H1 (cell line): ENCODE data around the gene CALML5. TPM values are rescaled to one million over a fixed set of nuclear protein-coding genes. Genes with fewer than 3 reads are reported as not detected.

Experiments
- CTCF ChIA-PET: fragments of 300-600 bp; sonication (Branson Sonifier 250); formaldehyde crosslinking; loops from one replicate; lab custom pipeline; 2021; ENCODE audit not compliant: partially characterized antibody; lab: Charles Lee
- POLR2A ChIA-PET: fragments of 300-600 bp; sonication (Branson Sonifier 250); formaldehyde crosslinking; loops from one replicate; lab custom pipeline; 2021; ENCODE audit warnings: inconsistent platforms; ENCODE audit not compliant: partially characterized antibody; lab: Charles Lee
- DNase-seq, 2 experiments: peaks; one replicate each; pipeline versions ENCODE4 v3.0.0 to v3.0.0-alpha.2; 2010 to 2022; ENCODE audit warnings: low spot score in 2 of 2, low read depth in 1 of 2, mixed read lengths in 1 of 2
- FAIRE-seq: peaks from 2 replicates; lab custom pipeline; 2011; peaks lifted over from hg19 to GRCh38; lab: Jason Lieb, UNC
- H2AFZ ChIP-seq: 2 replicates; pipeline ENCODE4 v1.8.1; 2012; ENCODE audit warnings: low read length, inconsistent platforms
- H2AK5ac ChIP-seq: 2 replicates; pipeline ENCODE4 v1.6.1; 2013; ENCODE audit warnings: low read depth, low read length
- H2BK120ac ChIP-seq: replicated peaks from 2 replicates; pipeline ENCODE3; 2013; ENCODE audit warnings: low read depth, low read length, inconsistent platforms
- H2BK12ac ChIP-seq: 2 replicates; pipeline ENCODE4 v1.6.1; 2013; ENCODE audit warnings: low read depth, low read length
- H2BK15ac ChIP-seq: 2 replicates; pipeline ENCODE4 v1.6.1; 2013; ENCODE audit warnings: low read length
- H2BK20ac ChIP-seq: 2 replicates; pipeline ENCODE4 v1.6.1; 2013; ENCODE audit warnings: low read length
- H2BK5ac ChIP-seq: 2 replicates; pipeline ENCODE4 v1.6.1; 2013; ENCODE audit warnings: low read depth, low read length
- H3K14ac ChIP-seq: 2 replicates; pipeline ENCODE4 v1.6.1; 2013; ENCODE audit warnings: inconsistent platforms; ENCODE audit not compliant: insufficient read length
- H3K18ac ChIP-seq: 2 replicates; pipeline ENCODE4 v1.6.1; 2013; ENCODE audit warnings: low read length; ENCODE audit errors: extremely low read depth
- H3K23ac ChIP-seq: 2 replicates; pipeline ENCODE4 v1.6.1; 2013; ENCODE audit warnings: inconsistent platforms; ENCODE audit not compliant: insufficient read length
- H3K23me2 ChIP-seq: 2 replicates; pipeline ENCODE4 v1.6.1; 2013; ENCODE audit warnings: low read depth, low read length
- H3K27ac ChIP-seq: 2 replicates; pipeline ENCODE4 v1.6.1; 2011; ENCODE audit warnings: low read depth, low read length, inconsistent platforms
- H3K27me3 ChIP-seq, 4 experiments: replicated peaks in 1 of 4; 1 replicate in 1 of 4; 2 replicates in 3 of 4; pipeline versions ENCODE4 v1.6.1 to v1.8.1; 2011 to 2013; ENCODE audit warnings: low read length in 3 of 4, mild to moderate bottlenecking in 3 of 4, inconsistent platforms in 2 of 4, mixed read lengths in 2 of 4, moderate library complexity in 1 of 4; ENCODE audit not compliant: control insufficient read depth in 3 of 4, insufficient read depth in 3 of 4; ENCODE audit errors: extremely low read depth in 1 of 4
- H3K36me3 ChIP-seq, 4 experiments: 2 replicates each; pipeline versions ENCODE4 v1.6.1 to v1.8.1; 2011 to 2013; ENCODE audit warnings: mild to moderate bottlenecking in 4 of 4, low read length in 3 of 4, moderate library complexity in 2 of 4, control low read depth in 1 of 4, inconsistent platforms in 1 of 4; ENCODE audit not compliant: insufficient read depth in 4 of 4, control insufficient read depth in 2 of 4
- H3K4ac ChIP-seq: replicated peaks from 2 replicates; pipeline ENCODE3; 2013; ENCODE audit warnings: low read length, low read depth, mixed read lengths, inconsistent platforms; ENCODE audit not compliant: insufficient read length
- H3K4me1 ChIP-seq, 4 experiments: replicated peaks in 1 of 4; 1 replicate in 1 of 4; 2 replicates in 3 of 4; pipeline versions ENCODE4 v1.6.1 to v1.8.1; 2011 to 2013; ENCODE audit warnings: low read length in 3 of 4, inconsistent platforms in 2 of 4, mixed read lengths in 1 of 4; ENCODE audit not compliant: insufficient read depth in 4 of 4, control insufficient read depth in 3 of 4
- H3K4me2 ChIP-seq, 2 experiments: 2 replicates each; pipeline versions ENCODE4 v1.6.1 to v1.8.1; 2011 to 2013; ENCODE audit warnings: low read depth in 2 of 2, low read length in 2 of 2, control low read depth in 1 of 2, inconsistent platforms in 1 of 2, mild to moderate bottlenecking in 1 of 2; ENCODE audit not compliant: insufficient read depth in 1 of 2
- H3K4me3 ChIP-seq, 4 experiments: fragments of 200-600, 300-600 bp in 1 of 4; sonication (generic), shearing (Covaris generic), sonication (Bioruptor Twin) in 1 of 4; 2 replicates each; pipeline versions ENCODE4 v1.5.1 to v1.8.1; 2011 to 2016; ENCODE audit warnings: low read length in 4 of 4, low read depth in 3 of 4, control low read depth in 2 of 4, inconsistent platforms in 2 of 4, mild to moderate bottlenecking in 2 of 4, mixed read lengths in 1 of 4, moderate library complexity in 1 of 4; ENCODE audit not compliant: insufficient read depth in 2 of 4; ENCODE audit errors: extremely low read depth in 1 of 4
- H3K56ac ChIP-seq: replicated peaks from 2 replicates; pipeline ENCODE3; 2013; ENCODE audit warnings: low read depth, mild to moderate bottlenecking, mixed read lengths, low read length, inconsistent platforms; ENCODE audit not compliant: insufficient read length
- H3K79me1 ChIP-seq: 2 replicates; pipeline ENCODE4 v1.6.1; 2013; ENCODE audit warnings: low read depth, low read length, control low read depth
- H3K79me2 ChIP-seq, 2 experiments: 2 replicates each; pipeline versions ENCODE4 v1.6.1 to v1.8.1; 2012 to 2013; ENCODE audit warnings: low read length in 2 of 2, mild to moderate bottlenecking in 2 of 2, inconsistent platforms in 1 of 2; ENCODE audit not compliant: insufficient read depth in 2 of 2, control insufficient read depth in 1 of 2
- H3K9ac ChIP-seq, 4 experiments: replicated peaks in 1 of 4; 1 replicate in 1 of 4; 2 replicates in 3 of 4; pipeline versions ENCODE4 v1.6.1 to v1.8.1; 2011 to 2013; ENCODE audit warnings: low read depth in 3 of 4, low read length in 3 of 4, control low read depth in 2 of 4, mild to moderate bottlenecking in 2 of 4, moderate library complexity in 2 of 4, inconsistent platforms in 1 of 4; ENCODE audit errors: extremely low read depth in 1 of 4
- H3K9me3 ChIP-seq, 2 experiments: 2 replicates each; pipeline versions ENCODE4 v1.6.1 to v1.8.1; 2012 to 2013; ENCODE audit warnings: mild to moderate bottlenecking in 2 of 2, moderate library complexity in 2 of 2, control low read depth in 1 of 2, inconsistent platforms in 1 of 2, low read depth in 1 of 2, low read length in 1 of 2, mixed read lengths in 1 of 2; ENCODE audit not compliant: insufficient read depth in 2 of 2
- H4K20me1 ChIP-seq, 2 experiments: replicated peaks in 1 of 2; 2 replicates each; pipeline versions ENCODE3 to v1.8.1; 2011 to 2013; ENCODE audit warnings: inconsistent platforms in 2 of 2, low read length in 2 of 2, mild to moderate bottlenecking in 1 of 2; ENCODE audit not compliant: insufficient read depth in 2 of 2, control insufficient read depth in 1 of 2
- H4K5ac ChIP-seq: 2 replicates; pipeline ENCODE4 v1.6.1; 2013; ENCODE audit warnings: low read length, low read depth, mixed read lengths, inconsistent platforms; ENCODE audit not compliant: insufficient read length
- H4K8ac ChIP-seq: 2 replicates; pipeline ENCODE4 v1.8.0; 2013; ENCODE audit warnings: mild to moderate bottlenecking, moderate library complexity, low read length, inconsistent platforms; ENCODE audit not compliant: insufficient read depth; ENCODE audit errors: extremely low read depth
- H4K91ac ChIP-seq: replicated peaks from 2 replicates; pipeline ENCODE3; 2013; ENCODE audit warnings: low read length, mixed read lengths, inconsistent platforms; ENCODE audit not compliant: insufficient read length
- CTCF ChIP-seq, 3 experiments: IDR thresholded peaks; 1 replicate in 2 of 3; 2 replicates in 1 of 3; pipeline versions ENCODE4 v1.5.1 to v1.6.1; 2011; ENCODE audit warnings: low read length in 3 of 3, mild to moderate bottlenecking in 3 of 3, inconsistent platforms in 2 of 3, low read depth in 1 of 3, moderate library complexity in 1 of 3; ENCODE audit not compliant: insufficient read depth in 1 of 3; ENCODE audit errors: control extremely low read depth in 1 of 3
- FOSL1 ChIP-seq: IDR thresholded peaks from 2 replicates; pipeline ENCODE4 v1.6.1; 2011; ENCODE audit warnings: mild to moderate bottlenecking, low read depth, low read length, moderate library complexity; ENCODE audit not compliant: insufficient read depth
- MAFK ChIP-seq: IDR thresholded peaks from 2 replicates; pipeline ENCODE4 v1.6.1; 2012; ENCODE audit warnings: low read depth, mild to moderate bottlenecking, improper control_type of control experiment, low read length
- POU5F1 ChIP-seq: IDR thresholded peaks from 2 replicates; pipeline ENCODE4 v1.6.1; 2011; ENCODE audit warnings: low read depth, mild to moderate bottlenecking, low read length, moderate library complexity
- WGBS, 2 experiments: shearing (Covaris generic) in 1 of 2; methylation state at CpG; one replicate each; pipeline versions ENCODE4 v1.1.6 to v1.1.7; 2013 to 2015; ENCODE audit warnings: low lambda C conversion rate in 2 of 2, mixed read lengths in 2 of 2, inconsistent platforms in 1 of 2, low coverage in 1 of 2, missing lambda C conversion rate in 1 of 2; ENCODE audit not compliant: insufficient replicate concordance in 2 of 2, insufficient coverage in 1 of 2, insufficient read length in 1 of 2; ENCODE audit errors: extremely low coverage in 1 of 2, missing lambda C conversion rate in 1 of 2; 5-methylcytosine and 5-hydroxymethylcytosine counted together
- polyA plus RNA-seq, 7 experiments: library from polyadenylated mRNA; depleted of rRNA in 3 of 7; stranded (reverse) in 5 of 7; unstranded in 2 of 7; fragments of >200 nt in 5 of 7; fragments of 200-250 nt in 2 of 7; gene quantifications; 1 replicate in 5 of 7; 2 replicates in 1 of 7; 4 replicates in 1 of 7; pipeline versions ENCODE4 v1.2.1 to v1.2.3, GENCODE V29; 2011 to 2013; ENCODE audit warnings: missing spikeins in 2 of 7, mixed read lengths in 2 of 7
- total RNA-seq: library from RNA; stranded (reverse); fragmentation: NEBNext Ultra II Directional; extraction: Animal tissue kit (Norgen Biotek cat#: 25700); gene quantifications from 2 replicates; pipeline ENCODE4 v1.2.1, GENCODE V29; 2021

CALML5 gene
- total and polyA plus RNA-seq, 2 of the 8 experiments (the other 6 are each of a cell fraction or from before 2014, with no cell fraction given) = not detected

- TF ChIP-seq POU5F1 (no peak), MAFK (no peak), CTCF (IDR thresholded peaks at IDR 0.05; ENCODE audit: control extremely low read depth in 1 of 3, insufficient read depth in 1 of 3, low read depth in 1 of 3, low read length in 3 of 3) (no peak), FOSL1 (no peak)
- TF ChIP-seq, all 59 proteins: peak for 0
- Histone ChIP-seq H2AK5ac (no peak overlapping the region), H3K36me3 (peaks cover 8 to 64% (median 52%) of the 10 kb centered on the region in 4 experiments)
Observed at GRCh38 chr10:5458949-5459747, 40.2 kb downstream of the CALML5 start.

More at GRCh38 chr10:5458949-5459747, 40.2 kb downstream of the CALML5 start:
- H3K18ac ChIP-seq = no peak overlapping the region
- no peak overlapping the region for H3K23ac ChIP-seq
- H2BK5ac ChIP-seq = no peak overlapping the region
- no peak overlapping the region for H4K91ac ChIP-seq
- no peaks in the 10 kb centered on the region for H3K27me3 ChIP-seq
- WGBS, 2 experiments = 83% methylated on average over 8 of the region's 8 CpGs; no CpG with 5 or more reads in 1 of the 2 experiments
- no peaks in the 10 kb centered on the region for H3K4me1 ChIP-seq
- no peak overlapping the region for H2BK120ac ChIP-seq
- H4K8ac ChIP-seq = no peak overlapping the region
- DNase-seq (no peak), FAIRE-seq (no peak)
- H3K4me3 ChIP-seq = no peak overlapping the region
- H3K4ac ChIP-seq = no peak overlapping the region
- no peak overlapping the region for H4K5ac ChIP-seq
- ChIA-PET CTCF (interaction anchor here (1.1 kb wide), 1 partner anchor 163 kb away, joined by 3 read pairs; no protein-coding TSS in a partner anchor), POLR2A (interaction anchor here (0.7 to 1.0 kb wide), 2 partner anchors 72 to 154 kb away, joined by 3 read pairs; no protein-coding TSS in a partner anchor)
- H2AFZ ChIP-seq = no peak overlapping the region
- H2BK20ac ChIP-seq = no peak overlapping the region
- no peak overlapping the region for H3K9ac ChIP-seq
- no peak overlapping the region for H3K4me2 ChIP-seq
- H2BK15ac ChIP-seq = no peak overlapping the region
- H4K20me1 ChIP-seq = peaks cover 0 to 3% of the 10 kb centered on the region in 2 experiments
- H2BK12ac ChIP-seq = no peak overlapping the region
- no peaks in the 10 kb centered on the region for H3K9me3 ChIP-seq
- H3K27ac ChIP-seq = no peak overlapping the region
- no peak overlapping the region for H3K56ac ChIP-seq
- peaks cover 3% of the 10 kb centered on the region; the same call in 1 of the 2 replicates for H3K23me2 ChIP-seq
- no peaks in the 10 kb centered on the region for H3K79me1 ChIP-seq
- H3K79me2 ChIP-seq = no peaks in the 10 kb centered on the region
- no peak overlapping the region for H3K14ac ChIP-seq
